Measurements from ENCODE around the gene ACAP1.

The ACAP1 gene

GRCh38 chr17:7293159-7293558 lies 43.2 kb upstream of the ACAP1 start:
- TF ChIP-seq TOX (CRISPR knock-in tag; IDR thresholded peaks at IDR 0.05; ENCODE audit: borderline replicate concordance), result no peak
- no peak for TF ChIP-seq CSDC2 (CRISPR knock-in tag; IDR thresholded peaks at IDR 0.05)
- no peak for TF ChIP-seq RARB (CRISPR knock-in tag; IDR thresholded peaks at IDR 0.05)
- TF ChIP-seq ZNF8 (CRISPR knock-in tag; IDR thresholded peaks at IDR 0.05), result no peak
- TF ChIP-seq PPARA (CRISPR knock-in tag; IDR thresholded peaks at IDR 0.05; ENCODE audit: borderline replicate concordance), result no peak
- no peak for TF ChIP-seq TSHZ2 (CRISPR knock-in tag; IDR thresholded peaks at IDR 0.05)
- no peak for TF ChIP-seq TCF4 (CRISPR knock-in tag; IDR thresholded peaks at IDR 0.05; ENCODE audit: borderline replicate concordance)
- no peak for TF ChIP-seq ISL1 (CRISPR knock-in tag; IDR thresholded peaks at IDR 0.05)
- TF ChIP-seq SNAI2 (CRISPR knock-in tag; IDR thresholded peaks at IDR 0.05), result no peak
- no peak for TF ChIP-seq ZFP30 (CRISPR knock-in tag; IDR thresholded peaks at IDR 0.05)
- TF ChIP-seq ZNF565 (CRISPR knock-in tag; conservative IDR thresholded peaks at IDR 0.05; ENCODE audit: low read depth), result no peak
- TF ChIP-seq ZNF70 (CRISPR knock-in tag; IDR thresholded peaks at IDR 0.05), result no peak
- no peak for TF ChIP-seq ESRRG (CRISPR knock-in tag; IDR thresholded peaks at IDR 0.05)
- TF ChIP-seq POU6F1 (CRISPR knock-in tag; IDR thresholded peaks at IDR 0.05; ENCODE audit: borderline replicate concordance, low read depth), result no peak
- no peak for TF ChIP-seq GLIS3 (CRISPR knock-in tag; IDR thresholded peaks at IDR 0.05)
- TF ChIP-seq OSR1 (CRISPR knock-in tag; IDR thresholded peaks at IDR 0.05), result no peak
- TF ChIP-seq CREB5 (CRISPR knock-in tag; IDR thresholded peaks at IDR 0.05; ENCODE audit: low read depth), result no peak
- TF ChIP-seq ARNTL (CRISPR knock-in tag; IDR thresholded peaks at IDR 0.05; ENCODE audit: borderline replicate concordance, low read depth), result no peak
- TF ChIP-seq BACH2 (CRISPR knock-in tag; IDR thresholded peaks at IDR 0.05; ENCODE audit: borderline replicate concordance), result no peak
- no peak for ATAC-seq

- TF ChIP-seq PATZ1 (CRISPR knock-in tag; IDR thresholded peaks at IDR 0.05; ENCODE audit: borderline replicate concordance) (no peak), ZFP3 (CRISPR knock-in tag; IDR thresholded peaks at IDR 0.05) (no peak), ZNF565 (CRISPR knock-in tag; conservative IDR thresholded peaks at IDR 0.05; ENCODE audit: low read depth) (no peak), OSR1 (CRISPR knock-in tag; IDR thresholded peaks at IDR 0.05) (no peak), ZNF8 (CRISPR knock-in tag; IDR thresholded peaks at IDR 0.05) (no peak), ZNF70 (CRISPR knock-in tag; IDR thresholded peaks at IDR 0.05) (no peak)
- no peak for ATAC-seq
Observed at GRCh38 chr17:7293816-7294613, 42.3 kb upstream of the ACAP1 start.

GRCh38 chr17:7294614-7295153 lies 41.6 kb upstream of the ACAP1 start, which contains the start of gene YBX2:
TSS of gene YBX2 (minus strand) at chr17:7294639. CDS start at chr17:7294500, 139 bp downstream.
- ATAC-seq, result peak; percentile 58

More at GRCh38 chr17:7294614-7295153, 41.6 kb upstream of the ACAP1 start, which contains the start of gene YBX2:
- TF ChIP-seq ZNF70 (CRISPR knock-in tag; IDR thresholded peaks at IDR 0.05) (no peak), TOX (CRISPR knock-in tag; IDR thresholded peaks at IDR 0.05; ENCODE audit: borderline replicate concordance) (no peak), PATZ1 (CRISPR knock-in tag; IDR thresholded peaks at IDR 0.05; ENCODE audit: borderline replicate concordance) (no peak), ARNTL (CRISPR knock-in tag; IDR thresholded peaks at IDR 0.05; ENCODE audit: borderline replicate concordance, low read depth) (no peak), BACH2 (CRISPR knock-in tag; IDR thresholded peaks at IDR 0.05; ENCODE audit: borderline replicate concordance) (no peak), ZNF565 (CRISPR knock-in tag; conservative IDR thresholded peaks at IDR 0.05; ENCODE audit: low read depth) (no peak), CSDC2 (CRISPR knock-in tag; IDR thresholded peaks at IDR 0.05) (no peak)

All from SK-N-SH treated with all-trans-retinoic acid at 6 μM for 48 hours (cell line).